Epithelial cell of esophagus (primary cell): Measurements from ENCODE around the gene LDLRAD1.

ENCODE experiments used
- DNase-seq: peaks from one replicate; pipeline ENCODE4 v3.0.0; 2010; ENCODE audit warnings: low read depth
- H3K4me3 ChIP-seq: 2 replicates; pipeline ENCODE4 v1.5.1; 2011; ENCODE audit warnings: mild to moderate bottlenecking, low read length, control low read depth
- CTCF ChIP-seq: IDR thresholded peaks from 2 replicates; pipeline ENCODE4 v1.5.1; 2011; ENCODE audit warnings: low read depth, mild to moderate bottlenecking, low read length, control low read depth, inconsistent platforms; ENCODE audit not compliant: insufficient read depth; ENCODE audit errors: missing control alignments

The LDLRAD1 gene

GRCh38 chr1:54017979-54018378, at the start of gene LDLRAD1:
TSS of gene LDLRAD1 (minus strand) at chr1:54018186. CDS start at chr1:54018112, 74 bp downstream.
- TF ChIP-seq CTCF: no peak
- H3K4me3 ChIP-seq: no peak within 1 kb of the TSS
- no peak for DNase-seq

- no peak for DNase-seq
- H3K4me3 ChIP-seq: no peak overlapping the region
- no peak for TF ChIP-seq CTCF
These were observed 46.3 kb upstream of the LDLRAD1 start for GRCh38 chr1:54064299-54064698.

- peak overlapping the region; percentile 95 for H3K4me3 ChIP-seq
- no peak for TF ChIP-seq CTCF
- DNase-seq: no peak
These were observed 36.4 kb upstream of the LDLRAD1 start for GRCh38 chr1:54054438-54054749.

- H3K4me3 ChIP-seq: peak overlapping the region; percentile 95
- TF ChIP-seq CTCF: no peak
- DNase-seq: peak; percentile 17
These were observed 35.9 kb upstream of the LDLRAD1 start for GRCh38 chr1:54053745-54054437.

- DNase-seq: peak; percentile 99
- peak within 1 kb of the TSS; percentile 95 for H3K4me3 ChIP-seq
- no peak for TF ChIP-seq CTCF
These were observed 35.2 kb upstream of the LDLRAD1 start, which contains the start of the genes TCEANC2 and TMEM59 for GRCh38 chr1:54052934-54053744. TSS of gene TCEANC2 (plus strand) at chr1:54053608. CDS start at chr1:54054423, 815 bp downstream. TSS of gene TMEM59 (minus strand) at chr1:54053204. CDS start at chr1:54053188, 16 bp downstream.

- TF ChIP-seq CTCF: no peak
- peak; percentile 61 for DNase-seq
These were observed 34.5 kb upstream of the LDLRAD1 start for GRCh38 chr1:54052431-54052933.

More at GRCh38 chr1:54052431-54052933, 34.5 kb upstream of the LDLRAD1 start:
- peak overlapping the region; percentile 95 for H3K4me3 ChIP-seq
